ENCODE data around the gene TRRAP. TPM values are rescaled to one million over a fixed set of nuclear protein-coding genes. Genes with fewer than 3 reads are reported as not detected.

Gene TRRAP
- total and polyA plus RNA-seq, 5 donors: 11.3 to 26.1 (median 19.7) TPM

Small RNA genes lying within 50 kb of the gene (microRNA-seq; reads per million reads assigned to microRNA genes)
- 0.84 to 3.2 reads per million in 2 donors for gene MIR3609

Other genes starting within 250 kb of the TRRAP start
- under 1 TPM in 1 of 4 donors, not detected in 3; 0.58 TPM for gene TMEM130, start 8.5 kb upstream of the TRRAP start, total RNA-seq
- 0.11 TPM for gene TMEM130, start 8.5 kb upstream of the TRRAP start, polyA plus RNA-seq

Data from right cardiac atrium (tissue), 5 donors.